ENCODE data around the gene LAMA1.

DNA sequence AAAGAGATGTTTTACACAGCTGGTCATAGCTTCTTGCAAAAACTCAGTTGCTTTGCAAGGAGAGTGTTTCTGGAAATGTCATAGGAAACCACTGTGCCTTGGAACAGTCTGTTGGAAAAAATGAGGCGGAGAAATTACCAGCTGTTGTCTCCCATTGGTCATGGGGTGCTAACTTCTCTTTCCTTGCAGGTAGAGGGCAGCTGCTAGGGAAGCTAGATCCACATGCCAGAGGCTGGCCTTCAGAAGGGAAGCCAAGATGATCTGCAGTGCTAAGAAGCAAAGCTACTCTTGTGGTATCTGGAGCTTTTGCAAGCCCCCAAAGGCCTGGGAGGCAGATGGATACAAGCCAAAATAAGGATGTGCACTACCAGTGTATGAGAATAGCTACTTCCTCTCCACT, 34.8 kb upstream of the LAMA1 start:
- TF ChIP-seq, protein P1, sequence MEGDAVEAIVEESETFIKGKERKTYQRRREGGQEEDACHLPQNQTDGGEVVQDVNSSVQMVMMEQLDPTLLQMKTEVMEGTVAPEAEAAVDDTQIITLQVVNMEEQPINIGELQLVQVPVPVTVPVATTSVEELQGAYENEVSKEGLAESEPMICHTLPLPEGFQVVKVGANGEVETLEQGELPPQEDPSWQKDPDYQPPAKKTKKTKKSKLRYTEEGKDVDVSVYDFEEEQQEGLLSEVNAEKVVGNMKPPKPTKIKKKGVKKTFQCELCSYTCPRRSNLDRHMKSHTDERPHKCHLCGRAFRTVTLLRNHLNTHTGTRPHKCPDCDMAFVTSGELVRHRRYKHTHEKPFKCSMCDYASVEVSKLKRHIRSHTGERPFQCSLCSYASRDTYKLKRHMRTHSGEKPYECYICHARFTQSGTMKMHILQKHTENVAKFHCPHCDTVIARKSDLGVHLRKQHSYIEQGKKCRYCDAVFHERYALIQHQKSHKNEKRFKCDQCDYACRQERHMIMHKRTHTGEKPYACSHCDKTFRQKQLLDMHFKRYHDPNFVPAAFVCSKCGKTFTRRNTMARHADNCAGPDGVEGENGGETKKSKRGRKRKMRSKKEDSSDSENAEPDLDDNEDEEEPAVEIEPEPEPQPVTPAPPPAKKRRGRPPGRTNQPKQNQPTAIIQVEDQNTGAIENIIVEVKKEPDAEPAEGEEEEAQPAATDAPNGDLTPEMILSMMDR (IDR thresholded peaks at IDR 0.05) = no peak
- TF ChIP-seq POLR2A (IDR thresholded peaks at IDR 0.05) = no peak
